GM12878 (cell line): Measurements from ENCODE around the gene SLC32A1. TPM values are rescaled to one million over a fixed set of nuclear protein-coding genes. Genes with fewer than 3 reads are reported as not detected.

Experiments used
- ATAC-seq: fragments of 200-7000 bp; cut with Tn5 transposase; 3 replicates; pipeline ENCODE4 v1.9.1; 2020; ENCODE audit warnings: mild to moderate bottlenecking, moderate library complexity
- BruUV-seq: library from RNA; stranded (reverse); fragments of 400-500 nt; replicated peaks from 2 replicates; lab custom pipeline; 2021; lab: Mats Ljungman, UMichigan
- CTCF ChIA-PET: fragments of 300-600 bp; sonication (Branson Sonifier 250); formaldehyde crosslinking; extraction: SDS; loops from one replicate; lab custom pipeline; 2021; ENCODE audit warnings: inconsistent platforms; lab: Yijun Ruan, JAX
- POLR2A ChIA-PET: fragments of 350-600 bp; formaldehyde crosslinking; extraction: SDS; loops from one replicate; lab custom pipeline; 2021; ENCODE audit warnings: inconsistent platforms; lab: Charles Lee
- RAD21 ChIA-PET: fragments of 300-600 bp; sonication (Branson Sonifier 250); formaldehyde crosslinking; loops from one replicate; lab custom pipeline; 2023; ENCODE audit warnings: antibody characterized with exemption; ENCODE audit not compliant: unreplicated experiment; lab: Charles Lee
- SMC1A ChIA-PET: fragments of 300-600 bp; sonication (Branson Sonifier 250); formaldehyde crosslinking; loops from one replicate; lab custom pipeline; 2023; ENCODE audit not compliant: unreplicated experiment, uncharacterized antibody; lab: Charles Lee
- DNase-seq: peaks from one replicate; pipeline ENCODE4 v3.0.0-alpha.2; 2011; ENCODE audit warnings: low read depth, low spot score
- FAIRE-seq: peaks from 3 replicates; lab custom pipeline; 2011; peaks lifted over from hg19 to GRCh38; lab: Jason Lieb, UNC
- H2AFZ ChIP-seq: 2 replicates; pipeline ENCODE4 v1.6.0; 2011; ENCODE audit warnings: low read depth, low read length, control low read depth; ENCODE audit not compliant: control insufficient read depth
- H3K27ac ChIP-seq: 2 replicates; pipeline ENCODE4 v1.5.1; 2011; ENCODE audit warnings: control low read depth; ENCODE audit not compliant: control insufficient read depth, insufficient read depth
- H3K27me3 ChIP-seq, 2 experiments: replicated peaks in 1 of 2; 2 replicates each; pipeline versions ENCODE4 v1.6.0 to v1.6.1; 2011; ENCODE audit warnings: low read length in 1 of 2; ENCODE audit not compliant: control insufficient read depth in 2 of 2, insufficient read depth in 2 of 2
- H3K36me3 ChIP-seq, 2 experiments: 2 replicates each; pipeline ENCODE4 v1.5.1; 2011; ENCODE audit warnings: low read length in 1 of 2; ENCODE audit not compliant: control insufficient read depth in 2 of 2, insufficient read depth in 2 of 2
- H3K4me1 ChIP-seq: 2 replicates; pipeline ENCODE4 v1.6.1; 2011; ENCODE audit warnings: mild to moderate bottlenecking, low read length, moderate library complexity, mixed read lengths; ENCODE audit not compliant: control insufficient read depth, insufficient read depth
- H3K4me2 ChIP-seq: 2 replicates; pipeline ENCODE4 v1.6.0; 2011; ENCODE audit warnings: control low read depth; ENCODE audit not compliant: control insufficient read depth, insufficient read depth
- H3K4me3 ChIP-seq: fragments of 200-600 bp; sonication (generic); 2 replicates; pipeline ENCODE4 v1.5.1; 2016
- H3K79me2 ChIP-seq: 2 replicates; pipeline ENCODE4 v1.6.0; 2011; ENCODE audit warnings: low read length; ENCODE audit not compliant: control insufficient read depth, insufficient read depth
- H3K9ac ChIP-seq: 2 replicates; pipeline ENCODE4 v1.8.0; 2011; ENCODE audit warnings: low read length, control low read depth, mixed read lengths; ENCODE audit not compliant: control insufficient read depth, insufficient read depth
- H3K9me3 ChIP-seq: replicated peaks from 3 replicates; pipeline ENCODE4 v1.5.1; 2011; ENCODE audit warnings: mild to moderate bottlenecking, low read length; ENCODE audit not compliant: control insufficient read depth, insufficient read depth
- H4K20me1 ChIP-seq: 2 replicates; pipeline ENCODE4 v1.6.0; 2011; ENCODE audit not compliant: control insufficient read depth, insufficient read depth
- CEBPZ ChIP-seq: fragments of 150-350 bp; IDR thresholded peaks from 2 replicates; pipeline ENCODE4 v1.6.1; 2016; ENCODE audit warnings: low read depth, low read length
- CHD4 ChIP-seq: fragments of 200-600 bp; sonication (generic); IDR thresholded peaks from 2 replicates; pipeline ENCODE4 v1.6.1; 2016; ENCODE audit warnings: mild to moderate bottlenecking
- CTCF ChIP-seq, 3 experiments: IDR thresholded peaks in 2 of 3; conservative IDR thresholded peaks in 1 of 3; 2 replicates each; pipeline ENCODE4 v1.5.1; 2011; ENCODE audit warnings: low read depth in 3 of 3, low read length in 3 of 3, mild to moderate bottlenecking in 3 of 3, control low read depth in 2 of 3, moderate library complexity in 2 of 3, inconsistent platforms in 1 of 3, mixed read lengths in 1 of 3; ENCODE audit not compliant: control insufficient read depth in 2 of 3, insufficient read depth in 1 of 3; ENCODE audit errors: extremely low read depth in 1 of 3
- SUPT20H ChIP-seq: IDR thresholded peaks from 2 replicates; pipeline ENCODE4 v1.6.1; 2011; ENCODE audit warnings: low read depth, mild to moderate bottlenecking, low read length, moderate library complexity, borderline replicate concordance; ENCODE audit not compliant: control insufficient read depth
- ZNF217 ChIP-seq: fragments of 450-650 bp; IDR thresholded peaks from 2 replicates; pipeline ENCODE4 v1.6.1; 2017; ENCODE audit warnings: antibody characterized with exemption, mild to moderate bottlenecking
- WGBS: methylation state at CpG from one replicate; pipeline ENCODE4 v1.1.6; 2016; ENCODE audit warnings: low lambda C conversion rate; ENCODE audit not compliant: insufficient replicate concordance, insufficient coverage; ENCODE audit errors: missing lambda C conversion rate; 5-methylcytosine and 5-hydroxymethylcytosine counted together
- in situ Hi-C: fragments of 300-500 bp; cut with MboI; formaldehyde crosslinking; loops from 9 replicates; pipeline ENCODE4 v1.14.3; 2018; ENCODE audit warnings: mixed read lengths
- intact Hi-C: fragments of 100-400 bp; cut with micrococcal nuclease; formaldehyde crosslinking; loops from one replicate; pipeline ENCODE4 v1.14.2; 2022; ENCODE audit not compliant: unreplicated experiment
- polyA plus RNA-seq, 11 experiments: library from polyadenylated mRNA; depleted of rRNA in 4 of 11; unstranded in 6 of 11; stranded (reverse) in 5 of 11; fragments of >200 nt; fragmentation: Nextera tagmentation in 4 of 11; fragmentation: Illumina TruSeq in 1 of 11; extraction: Ambion mirVana in 4 of 11; extraction: Trizol in 1 of 11; gene quantifications; 1 replicate in 1 of 11; 2 replicates in 10 of 11; pipeline versions ENCODE4 v1.2.1 to v1.2.3, GENCODE V29; 2011 to 2016; ENCODE audit warnings: inconsistent platforms in 2 of 11, missing spikeins in 2 of 11, low read depth in 1 of 11
- total RNA-seq, 4 experiments: library from RNA; depleted of rRNA in 3 of 4; stranded (reverse); fragments of >200 nt in 3 of 4; fragmentation: Illumina TruSeq in 1 of 4; extraction: Trizol in 1 of 4; gene quantifications; 2 replicates each; pipeline versions ENCODE4 v1.2.1 to v1.2.3, GENCODE V29; 2013 to 2021

SLC32A1 gene
- total and polyA plus RNA-seq, 10 of the 15 experiments (the other 5 are each of a cell fraction or from before 2014, with no cell fraction given) = not detected

- Histone ChIP-seq H3K4me3 (0 out of 2 replicates have a peak overlapping the region, but pooled peaks have one; percentile 1), H2AFZ (no peak overlapping the region), H3K9me3 (peaks cover 3% of the 10 kb centered on the region; the same call in 1 of the 3 replicates), H3K4me2 (no peak overlapping the region), H3K27me3 (peaks cover 34 to 48% of the 10 kb centered on the region in 2 experiments), H3K27ac (no peak overlapping the region), H3K79me2 (no peaks in the 10 kb centered on the region), H3K36me3 (no peaks in the 10 kb centered on the region), H4K20me1 (no peaks in the 10 kb centered on the region), H3K4me1 (peaks cover 5% of the 10 kb centered on the region; the same call in 1 of the 2 replicates), H3K9ac (no peak overlapping the region)
- ChIA-PET RAD21 (interaction anchor here (1.1 kb wide), 1 partner anchor 75 kb away, joined by 3 read pairs; no protein-coding TSS in a partner anchor), POLR2A (no interaction called here), SMC1A (no interaction called here), CTCF (interaction anchor here (1.8 kb wide), 1 partner anchor 170 kb away, joined by 4 read pairs; no protein-coding TSS in a partner anchor)
- no peak for ATAC-seq
- no peak for FAIRE-seq
- in situ Hi-C loops = no loop called here
- WGBS = 17% methylated on average over 7 of the region's 7 CpGs
- intact Hi-C loops = no loop called here
- no peak for DNase-seq
- BruUV-seq = no TSS peak
- TF ChIP-seq SUPT20H (no peak), CTCF (IDR thresholded peaks at IDR 0.05 in 2 of 3, conservative IDR thresholded peaks at IDR 0.05 in 1 of 3; ENCODE audit: control insufficient read depth in 2 of 3, extremely low read depth in 1 of 3, insufficient read depth in 1 of 3, low read depth in 3 of 3, low read length in 3 of 3) (no peak), ZNF217 (no peak), CHD4 (no peak), CEBPZ (no peak)
Measured at GRCh38 chr20:38722683-38723016, 1.6 kb upstream of the SLC32A1 start.
